HepG2 (cell line): ENCODE measurements around the gene CIITA. TPM values are rescaled to one million over a fixed set of nuclear protein-coding genes. Genes with fewer than 3 reads are reported as not detected.

ENCODE experiments used
- ARID2 ChIP-seq: sonication (generic); formaldehyde crosslinking; IDR thresholded peaks from 2 replicates; pipeline ENCODE4 v1.8.1; 2022; ENCODE audit warnings: mild to moderate bottlenecking, missing genetic modification reagents, borderline replicate concordance
- CREB1 ChIP-seq, 2 experiments: fragments of 450-650 bp in 1 of 2; IDR thresholded peaks; 2 replicates each; pipeline ENCODE4 v1.6.1; 2016 to 2017; ENCODE audit warnings: control low read depth in 1 of 2, mild to moderate bottlenecking in 1 of 2, missing compliant biosample characterization in 1 of 2, missing genetic modification characterization in 1 of 2
- JUNB ChIP-seq: sonication (generic); formaldehyde crosslinking; IDR thresholded peaks from 2 replicates; pipeline ENCODE4 v1.8.0; 2022; ENCODE audit warnings: missing genetic modification reagents, mild to moderate bottlenecking, borderline replicate concordance
- MAFK ChIP-seq, 2 experiments: IDR thresholded peaks in 1 of 2; conservative IDR thresholded peaks in 1 of 2; 2 replicates each; pipeline ENCODE4 v1.6.1; 2011; ENCODE audit warnings: improper control_type of control experiment in 2 of 2, low read length in 2 of 2
- MBD4 ChIP-seq: IDR thresholded peaks from 2 replicates; pipeline ENCODE4 v1.6.1; 2012; ENCODE audit warnings: low read length, inconsistent platforms, borderline replicate concordance
- MEIS2 ChIP-seq: sonication (generic); formaldehyde crosslinking; IDR thresholded peaks from 2 replicates; pipeline ENCODE4 v1.9.0; 2021; ENCODE audit warnings: mild to moderate bottlenecking, missing genetic modification reagents
- NFIB ChIP-seq: sonication (generic); formaldehyde crosslinking; IDR thresholded peaks from 2 replicates; pipeline ENCODE4 v1.9.0; 2021; ENCODE audit warnings: missing genetic modification reagents, mild to moderate bottlenecking, borderline replicate concordance
- RAD21 ChIP-seq: fragments of 450-650 bp; formaldehyde crosslinking; IDR thresholded peaks from 2 replicates; pipeline ENCODE4 v1.5.0; 2020; ENCODE audit warnings: mild to moderate bottlenecking
- TARDBP ChIP-seq: sonication (generic); formaldehyde crosslinking; IDR thresholded peaks from 2 replicates; pipeline ENCODE4 v1.8.0; 2022; ENCODE audit warnings: mild to moderate bottlenecking, missing genetic modification reagents
- TMF1 ChIP-seq: sonication (generic); formaldehyde crosslinking; IDR thresholded peaks from 2 replicates; pipeline ENCODE4 v1.8.1; 2022; ENCODE audit warnings: low read depth, missing genetic modification reagents
- YY1 ChIP-seq: IDR thresholded peaks from 2 replicates; pipeline ENCODE4 v1.6.1; 2011; ENCODE audit warnings: low read length, low read depth, moderate library complexity, mild to moderate bottlenecking; ENCODE audit not compliant: insufficient read depth, insufficient replicate concordance
- ZMYM3 ChIP-seq: sonication (generic); formaldehyde crosslinking; IDR thresholded peaks from 2 replicates; pipeline ENCODE4 v1.5.1; 2020; ENCODE audit warnings: mild to moderate bottlenecking, missing genetic modification reagents
- ZNF282 ChIP-seq: fragments of 450-650 bp; IDR thresholded peaks from 2 replicates; pipeline ENCODE4 v1.6.1; 2018; ENCODE audit not compliant: partially characterized antibody
- ZNF605 ChIP-seq: sonication (generic); formaldehyde crosslinking; IDR thresholded peaks from 2 replicates; pipeline ENCODE4 v1.8.0; 2022; ENCODE audit warnings: mild to moderate bottlenecking, missing genetic modification reagents
- ZNF660 ChIP-seq: sonication (generic); formaldehyde crosslinking; IDR thresholded peaks from 2 replicates; pipeline ENCODE4 v1.5.1; 2020; ENCODE audit warnings: mild to moderate bottlenecking, low read depth, missing genetic modification reagents, borderline replicate concordance
- ZNF713 ChIP-seq: sonication (generic); formaldehyde crosslinking; IDR thresholded peaks from 2 replicates; pipeline ENCODE4 v1.4.0; 2020; ENCODE audit warnings: mild to moderate bottlenecking, missing genetic modification reagents
- ZNF780A ChIP-seq: sonication (generic); formaldehyde crosslinking; IDR thresholded peaks from 2 replicates; pipeline ENCODE4 v1.8.0; 2022; ENCODE audit warnings: mild to moderate bottlenecking, missing genetic modification reagents, moderate library complexity
- ZNF878 ChIP-seq: sonication (generic); formaldehyde crosslinking; IDR thresholded peaks from 2 replicates; pipeline ENCODE4 v1.8.1; 2023; ENCODE audit warnings: mild to moderate bottlenecking, missing genetic modification reagents, moderate library complexity
- ZSCAN12 ChIP-seq: sonication (generic); formaldehyde crosslinking; IDR thresholded peaks from 2 replicates; pipeline ENCODE4 v1.9.0; 2021; ENCODE audit warnings: mild to moderate bottlenecking, missing genetic modification reagents
- polyA plus RNA-seq, 8 experiments: library from polyadenylated mRNA; depleted of rRNA in 3 of 8; stranded (reverse) in 7 of 8; unstranded in 1 of 8; fragments of >200 nt; fragmentation: Illumina TruSeq in 4 of 8; extraction: Trizol in 4 of 8; gene quantifications; 2 replicates each; pipeline versions ENCODE4 v1.2.1 to v1.2.3, GENCODE V29; 2011 to 2016; ENCODE audit warnings: low read depth in 4 of 8, missing spikeins in 1 of 8, mixed read lengths in 1 of 8; ENCODE audit not compliant: insufficient read depth in 1 of 8
- total RNA-seq, 5 experiments: library from RNA; depleted of rRNA; stranded (reverse); fragments of >200 nt; fragmentation: Illumina TruSeq; extraction: Trizol; gene quantifications; 2 replicates each; pipeline ENCODE4 v1.2.3, GENCODE V29; 2016; ENCODE audit warnings: low read depth in 1 of 5
- TF ChIP-seq, protein P1 (sequence below), 2 experiments: sonication (generic) in 1 of 2; formaldehyde crosslinking in 1 of 2; IDR thresholded peaks; 2 replicates each; pipeline versions ENCODE4 v1.4.0 to v1.6.1; 2016 to 2020; ENCODE audit warnings: borderline replicate concordance in 1 of 2, low read depth in 1 of 2, mild to moderate bottlenecking in 1 of 2, missing genetic modification reagents in 1 of 2
- TF ChIP-seq, protein P2 (sequence below): sonication (generic); formaldehyde crosslinking; IDR thresholded peaks from 2 replicates; pipeline ENCODE4 v1.4.0; 2020; ENCODE audit warnings: missing genetic modification reagents
- TF ChIP-seq, protein P3 (sequence below): IDR thresholded peaks from 2 replicates; pipeline ENCODE4 v1.6.1; 2016
- TF ChIP-seq, protein P4 (sequence below), 2 experiments: fragments of 450-650 bp in 1 of 2; sonication (generic) in 1 of 2; formaldehyde crosslinking; IDR thresholded peaks; 2 replicates each; pipeline versions ENCODE4 v1.5.0 to v1.8.0; 2020 to 2022; ENCODE audit warnings: mild to moderate bottlenecking in 1 of 2, missing genetic modification reagents in 1 of 2

CIITA gene
- total and polyA plus RNA-seq, 2 of the 13 experiments (the other 11 are each of a cell fraction or from before 2014, with no cell fraction given) = 0.08 to 0.09 TPM

DNA sequence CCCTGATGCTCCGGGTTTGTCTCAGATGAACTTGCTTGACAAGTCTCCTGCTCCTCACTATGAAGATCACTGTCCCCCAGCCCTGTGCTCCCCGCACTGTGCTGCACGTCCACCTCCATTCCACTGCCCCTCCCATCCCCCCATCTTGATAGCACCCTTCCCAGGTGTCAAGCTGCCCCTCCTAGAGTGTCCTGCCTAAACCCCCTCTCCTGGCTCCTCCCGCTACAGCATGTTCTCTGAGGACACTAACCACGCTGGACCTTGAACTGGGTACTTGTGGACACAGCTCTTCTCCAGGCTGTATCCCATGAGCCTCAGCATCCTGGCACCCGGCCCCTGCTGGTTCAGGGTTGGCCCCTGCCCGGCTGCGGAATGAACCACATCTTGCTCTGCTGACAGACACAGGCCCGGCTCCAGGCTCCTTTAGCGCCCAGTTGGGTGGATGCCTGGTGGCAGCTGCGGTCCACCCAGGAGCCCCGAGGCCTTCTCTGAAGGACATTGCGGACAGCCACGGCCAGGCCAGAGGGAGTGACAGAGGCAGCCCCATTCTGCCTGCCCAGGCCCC, 46.7 kb downstream of the CIITA start (continued):
- TF ChIP-seq YY1 = no peak
- TF ChIP-seq ZMYM3 (CRISPR knock-in tag) = peak; percentile 61; the same call in 1 of the 2 replicates
- TF ChIP-seq RAD21 (CRISPR knock-in tag) = 0 out of 2 replicates have a peak, but pooled peaks have one; percentile 10
- no peak for TF ChIP-seq JUNB
- TF ChIP-seq ZSCAN12 (CRISPR knock-in tag) = no peak
- no peak for TF ChIP-seq ZNF878 (CRISPR knock-in tag)
- TF ChIP-seq TMF1 (CRISPR knock-in tag) = no peak; the same call in 1 of the 2 replicates
- TF ChIP-seq ZNF780A = no peak
- TF ChIP-seq, protein P1, sequence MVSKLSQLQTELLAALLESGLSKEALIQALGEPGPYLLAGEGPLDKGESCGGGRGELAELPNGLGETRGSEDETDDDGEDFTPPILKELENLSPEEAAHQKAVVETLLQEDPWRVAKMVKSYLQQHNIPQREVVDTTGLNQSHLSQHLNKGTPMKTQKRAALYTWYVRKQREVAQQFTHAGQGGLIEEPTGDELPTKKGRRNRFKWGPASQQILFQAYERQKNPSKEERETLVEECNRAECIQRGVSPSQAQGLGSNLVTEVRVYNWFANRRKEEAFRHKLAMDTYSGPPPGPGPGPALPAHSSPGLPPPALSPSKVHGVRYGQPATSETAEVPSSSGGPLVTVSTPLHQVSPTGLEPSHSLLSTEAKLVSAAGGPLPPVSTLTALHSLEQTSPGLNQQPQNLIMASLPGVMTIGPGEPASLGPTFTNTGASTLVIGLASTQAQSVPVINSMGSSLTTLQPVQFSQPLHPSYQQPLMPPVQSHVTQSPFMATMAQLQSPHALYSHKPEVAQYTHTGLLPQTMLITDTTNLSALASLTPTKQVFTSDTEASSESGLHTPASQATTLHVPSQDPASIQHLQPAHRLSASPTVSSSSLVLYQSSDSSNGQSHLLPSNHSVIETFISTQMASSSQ (IDR thresholded peaks at IDR 0.05; ENCODE audit: low read depth) = no peak
- TF ChIP-seq, protein P1 (CRISPR knock-in tag; IDR thresholded peaks at IDR 0.05; ENCODE audit: borderline replicate concordance) = peak; percentile 67
- no peak for TF ChIP-seq MBD4
- peak; percentile 63; the same call in 1 of the 2 replicates for TF ChIP-seq TARDBP
- TF ChIP-seq, protein P2, sequence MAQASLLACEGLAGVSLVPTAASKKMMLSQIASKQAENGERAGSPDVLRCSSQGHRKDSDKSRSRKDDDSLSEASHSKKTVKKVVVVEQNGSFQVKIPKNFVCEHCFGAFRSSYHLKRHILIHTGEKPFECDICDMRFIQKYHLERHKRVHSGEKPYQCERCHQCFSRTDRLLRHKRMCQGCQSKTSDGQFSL = no peak
- TF ChIP-seq ARID2 (CRISPR knock-in tag) = no peak
- TF ChIP-seq, protein P3, sequence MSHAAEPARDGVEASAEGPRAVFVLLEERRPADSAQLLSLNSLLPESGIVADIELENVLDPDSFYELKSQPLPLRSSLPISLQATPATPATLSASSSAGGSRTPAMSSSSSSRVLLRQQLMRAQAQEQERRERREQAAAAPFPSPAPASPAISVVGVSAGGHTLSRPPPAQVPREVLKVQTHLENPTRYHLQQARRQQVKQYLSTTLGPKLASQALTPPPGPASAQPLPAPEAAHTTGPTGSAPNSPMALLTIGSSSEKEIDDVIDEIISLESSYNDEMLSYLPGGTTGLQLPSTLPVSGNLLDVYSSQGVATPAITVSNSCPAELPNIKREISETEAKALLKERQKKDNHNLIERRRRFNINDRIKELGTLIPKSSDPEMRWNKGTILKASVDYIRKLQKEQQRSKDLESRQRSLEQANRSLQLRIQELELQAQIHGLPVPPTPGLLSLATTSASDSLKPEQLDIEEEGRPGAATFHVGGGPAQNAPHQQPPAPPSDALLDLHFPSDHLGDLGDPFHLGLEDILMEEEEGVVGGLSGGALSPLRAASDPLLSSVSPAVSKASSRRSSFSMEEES (CRISPR knock-in tag) = peak; percentile 71; the same call in 1 of the 2 replicates
- no peak for TF ChIP-seq ZNF660 (CRISPR knock-in tag)
- no peak; the same call in 1 of the 2 replicates for TF ChIP-seq ZNF713
- no peak for TF ChIP-seq MAFK (conservative IDR thresholded peaks at IDR 0.05 in 1 of 2, IDR thresholded peaks at IDR 0.05 in 1 of 2; ENCODE audit: low read length in 2 of 2)
- TF ChIP-seq, protein P4, sequence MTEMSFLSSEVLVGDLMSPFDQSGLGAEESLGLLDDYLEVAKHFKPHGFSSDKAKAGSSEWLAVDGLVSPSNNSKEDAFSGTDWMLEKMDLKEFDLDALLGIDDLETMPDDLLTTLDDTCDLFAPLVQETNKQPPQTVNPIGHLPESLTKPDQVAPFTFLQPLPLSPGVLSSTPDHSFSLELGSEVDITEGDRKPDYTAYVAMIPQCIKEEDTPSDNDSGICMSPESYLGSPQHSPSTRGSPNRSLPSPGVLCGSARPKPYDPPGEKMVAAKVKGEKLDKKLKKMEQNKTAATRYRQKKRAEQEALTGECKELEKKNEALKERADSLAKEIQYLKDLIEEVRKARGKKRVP (CRISPR knock-in tag; IDR thresholded peaks at IDR 0.05) = no peak
- peak; percentile 33; the same call in 1 of the 2 replicates for TF ChIP-seq ZNF605 (CRISPR knock-in tag)
- no peak for TF ChIP-seq MEIS2 (CRISPR knock-in tag)
- no peak for TF ChIP-seq CREB1 (IDR thresholded peaks at IDR 0.05)
- no peak for TF ChIP-seq CREB1 (CRISPR knock-in tag; IDR thresholded peaks at IDR 0.05)
- TF ChIP-seq ZNF282 = no peak
- no peak for TF ChIP-seq NFIB (CRISPR knock-in tag)
